GM18526 (cell line): ENCODE data around the gene AGPAT3.

ENCODE experiments used
- POLR2A ChIP-seq: IDR thresholded peaks from 3 replicates; pipeline ENCODE4 v1.6.1; 2011; ENCODE audit not compliant: insufficient read length; ENCODE audit errors: extremely low read depth

The AGPAT3 gene

DNA sequence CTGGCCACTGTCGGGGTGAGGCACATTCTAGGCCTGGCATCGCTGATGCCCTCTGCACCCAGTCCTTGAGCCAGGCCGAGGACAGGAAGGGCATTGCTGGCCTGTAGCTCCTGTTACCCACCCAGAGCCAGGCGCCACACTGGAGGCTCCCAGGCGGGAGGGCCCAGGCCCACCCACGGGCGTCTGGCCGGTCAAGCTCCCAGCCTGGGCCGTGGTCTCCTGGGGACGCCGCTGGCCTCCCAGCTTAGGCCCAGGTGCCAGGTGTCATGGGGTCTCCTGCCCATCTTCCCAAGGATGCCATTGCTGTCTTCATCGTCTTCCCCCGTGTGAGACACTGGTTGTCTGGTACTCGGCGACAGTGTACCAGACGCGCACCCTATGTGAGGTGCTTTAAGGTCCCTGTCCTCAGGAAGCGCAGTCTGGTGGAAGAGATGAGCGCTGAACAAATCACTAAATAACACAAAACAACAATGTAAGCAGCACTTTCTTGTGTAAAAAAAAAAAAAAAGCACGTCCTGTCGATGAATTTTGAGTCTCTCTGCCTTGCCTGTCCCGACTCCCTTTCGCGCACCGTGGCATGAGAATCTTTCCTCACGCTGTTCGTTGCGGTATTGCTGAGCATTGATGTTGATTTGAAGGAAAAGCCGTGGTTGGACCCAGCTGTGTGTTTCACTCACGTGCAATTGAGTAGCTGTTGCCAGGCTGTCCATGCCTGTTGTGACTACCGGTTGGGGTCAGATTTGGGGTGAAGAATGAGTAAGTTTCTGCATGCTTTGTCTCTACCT lies 120.1 kb downstream of the AGPAT3 start:
- TF ChIP-seq POLR2A = no peak

DNA sequence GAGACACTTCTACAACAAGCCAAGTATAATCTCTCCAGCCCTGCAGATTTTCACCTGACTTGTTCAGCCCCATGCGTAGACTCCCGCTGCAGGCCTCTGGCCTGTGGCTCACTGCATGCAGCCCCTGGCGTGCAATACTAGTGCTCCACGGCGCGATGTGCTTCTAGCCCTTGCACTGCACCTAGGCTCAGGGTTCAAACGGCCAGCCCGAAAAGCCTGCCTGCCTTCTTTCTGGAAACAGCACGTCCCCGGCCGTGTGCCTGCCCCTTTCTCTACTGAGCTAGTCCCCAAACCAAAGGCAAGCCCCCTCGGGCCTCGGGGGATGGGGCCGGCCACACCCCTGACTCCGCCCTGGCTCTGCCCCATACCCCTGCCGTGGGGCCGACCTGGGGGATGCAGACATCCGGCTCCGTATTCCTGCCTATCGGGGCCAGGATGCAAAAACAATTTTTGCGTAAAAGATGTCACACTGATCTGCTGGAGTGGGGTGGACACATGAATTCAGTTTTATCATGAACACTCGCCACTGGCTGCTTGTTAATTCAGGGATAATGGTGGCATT lies 120.7 kb downstream of the AGPAT3 start:
- TF ChIP-seq POLR2A = no peak

DNA sequence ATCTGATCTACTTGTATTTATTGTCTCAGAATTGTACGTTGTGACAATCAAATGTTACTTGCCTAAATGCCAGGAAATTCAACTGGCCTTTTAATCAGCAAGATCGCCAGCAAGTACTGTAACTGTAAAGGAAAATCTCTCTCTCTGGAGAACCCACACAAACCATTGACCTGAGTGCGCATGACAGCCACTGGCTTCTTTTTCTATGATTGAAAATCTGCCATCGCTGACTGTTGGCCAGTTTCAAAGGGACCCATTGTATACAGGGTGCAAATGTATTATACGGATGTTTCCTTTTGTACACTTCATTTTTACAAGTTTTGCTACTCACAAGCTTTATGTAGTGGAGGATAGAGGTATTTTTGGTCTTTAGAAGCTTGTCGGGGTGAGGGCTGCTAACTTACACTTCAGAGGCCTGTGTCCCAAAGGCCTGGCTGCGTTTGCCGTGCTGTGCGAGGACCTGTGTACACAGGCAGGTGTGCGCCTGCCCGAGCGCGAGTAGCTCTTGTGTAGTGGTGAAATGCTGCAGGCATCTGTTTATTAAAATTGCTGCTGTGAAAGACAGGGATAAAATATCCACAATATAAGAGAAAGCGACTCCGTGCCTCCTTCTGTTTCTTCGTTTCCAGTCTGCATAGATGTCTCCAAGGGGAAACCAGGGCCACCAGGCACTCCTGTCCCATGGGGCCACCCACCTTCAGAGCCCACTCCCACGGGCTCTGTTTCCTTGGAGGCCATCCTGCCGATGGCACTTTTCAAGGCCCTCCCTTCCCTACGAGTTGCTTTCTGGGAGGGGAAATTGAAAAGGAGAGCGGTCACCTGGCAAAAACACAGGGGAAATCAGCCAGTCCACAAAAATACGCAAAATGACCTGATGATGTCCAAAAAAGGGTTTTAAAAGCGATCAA lies 121.8 kb downstream of the AGPAT3 start:
- no peak for TF ChIP-seq POLR2A

DNA sequence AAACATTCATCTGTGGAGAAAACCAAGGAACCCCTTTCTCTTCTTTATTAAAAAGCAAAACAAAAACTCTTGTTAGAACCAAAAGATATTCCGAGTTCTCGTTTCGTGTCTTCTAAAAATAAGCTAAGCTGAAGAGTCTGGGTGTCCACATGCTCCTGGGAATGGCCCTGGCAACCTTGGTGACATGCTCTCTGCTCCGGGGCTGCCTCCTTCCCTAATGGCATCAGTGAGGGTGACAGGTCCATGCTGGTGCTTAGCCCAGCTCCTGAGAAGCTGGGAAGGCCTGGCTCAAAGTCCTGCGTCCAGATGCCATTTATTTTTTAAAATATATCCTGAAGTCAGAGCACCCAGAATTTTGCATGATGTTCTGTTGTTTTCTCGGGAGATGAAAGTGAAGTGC lies 122.5 kb downstream of the AGPAT3 start:
- no peak for TF ChIP-seq POLR2A

DNA sequence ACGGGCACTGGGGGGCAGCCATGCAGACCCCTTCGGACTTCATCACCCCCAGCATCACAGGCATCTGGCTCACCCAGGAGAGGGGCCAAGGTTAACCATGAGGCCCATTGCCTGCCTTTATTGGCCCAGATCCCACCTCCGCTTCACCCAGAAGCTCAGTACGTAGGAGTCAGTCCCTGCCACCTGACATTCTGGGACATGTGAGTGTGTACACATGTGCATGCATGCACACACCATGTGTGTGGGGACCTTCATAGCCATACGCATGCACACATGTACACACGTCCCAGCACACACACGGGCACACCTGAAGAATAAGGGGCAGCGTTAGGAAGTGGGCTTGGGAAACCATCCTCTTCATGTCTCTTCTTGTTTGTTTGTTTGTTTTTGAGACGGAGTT lies 123.0 kb downstream of the AGPAT3 start:
- no peak for TF ChIP-seq POLR2A

DNA sequence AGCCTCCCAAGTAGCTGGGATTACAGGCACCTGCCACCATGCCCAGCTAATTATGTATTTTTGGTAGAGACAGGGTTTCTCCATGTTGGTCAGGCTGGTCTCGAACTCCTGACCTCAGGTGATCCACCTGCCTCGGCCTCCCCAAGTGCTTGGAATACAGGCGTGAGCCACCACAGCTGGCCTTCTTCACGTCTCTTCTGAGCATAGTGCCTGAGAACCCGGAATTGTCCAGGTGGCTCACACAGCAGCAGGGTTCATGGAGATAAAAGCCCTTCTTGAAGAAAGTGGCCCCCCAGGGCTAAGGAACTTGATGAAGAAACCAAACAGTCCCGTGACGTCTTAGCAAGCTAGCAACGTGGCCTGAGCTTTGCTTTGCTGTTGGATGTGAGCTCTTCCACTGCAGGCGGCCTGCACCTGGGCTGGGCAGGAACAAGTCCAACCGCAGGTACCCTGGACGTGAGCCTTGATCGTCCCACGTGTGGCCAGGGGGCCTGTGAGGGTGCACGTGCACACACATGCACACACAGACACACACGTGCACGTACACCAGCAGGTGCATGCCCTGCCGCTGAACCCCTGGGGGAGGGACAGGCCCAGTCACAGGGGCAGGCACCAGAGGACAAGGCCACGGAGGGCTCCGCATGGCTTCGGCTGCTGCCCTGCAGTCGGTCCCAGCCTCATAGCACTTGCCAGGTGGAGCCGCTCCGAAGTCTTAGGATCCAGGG lies 123.6 kb downstream of the AGPAT3 start:
- TF ChIP-seq POLR2A = no peak

DNA sequence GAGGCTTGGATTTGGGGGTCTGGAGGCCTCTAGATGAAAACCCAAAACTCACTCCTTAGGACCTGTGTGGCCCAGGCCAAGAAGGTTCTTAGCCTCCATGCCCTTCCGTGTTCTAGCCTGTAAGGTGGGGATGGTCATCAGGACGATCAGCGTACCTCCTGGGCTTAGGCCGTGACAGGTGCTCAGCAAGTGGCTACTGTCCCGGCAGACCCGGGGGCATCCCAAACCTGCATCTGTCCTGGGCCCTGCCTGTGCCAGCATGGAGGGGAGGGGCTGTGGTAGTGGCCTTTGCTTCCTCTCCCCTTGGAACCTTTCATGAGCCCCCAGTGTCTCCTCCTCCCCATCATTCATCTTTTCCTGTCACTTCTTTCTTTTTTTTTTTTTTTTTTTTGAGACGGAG lies 124.4 kb downstream of the AGPAT3 start:
- TF ChIP-seq POLR2A = no peak

DNA sequence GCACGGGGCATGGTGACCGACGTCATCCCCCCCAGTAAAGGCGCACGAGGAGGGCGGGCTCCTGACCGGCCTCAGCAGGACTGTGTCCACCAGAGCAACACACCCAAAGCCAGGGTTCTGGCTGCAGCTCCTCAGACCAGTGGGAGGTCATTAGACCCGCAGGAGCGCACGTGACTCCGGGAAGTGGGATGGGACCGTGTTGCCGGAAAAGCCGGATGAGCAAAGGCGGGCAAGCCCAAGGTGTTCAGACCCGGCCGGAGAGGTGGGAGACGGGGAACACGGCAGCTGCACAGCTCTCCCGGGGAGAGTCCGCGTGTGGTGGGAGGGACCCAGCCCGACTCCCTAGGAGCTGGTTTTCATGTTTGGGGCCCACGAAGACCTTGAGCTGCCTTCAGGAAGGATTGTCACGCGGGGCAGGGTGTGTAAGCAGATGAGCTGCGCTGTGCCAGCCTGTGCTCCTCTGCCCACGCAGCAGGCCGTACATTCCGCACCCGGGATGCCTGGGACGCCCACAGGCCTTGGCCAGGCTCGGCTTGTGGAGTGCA lies 126.5 kb downstream of the AGPAT3 start:
- no peak for TF ChIP-seq POLR2A

DNA sequence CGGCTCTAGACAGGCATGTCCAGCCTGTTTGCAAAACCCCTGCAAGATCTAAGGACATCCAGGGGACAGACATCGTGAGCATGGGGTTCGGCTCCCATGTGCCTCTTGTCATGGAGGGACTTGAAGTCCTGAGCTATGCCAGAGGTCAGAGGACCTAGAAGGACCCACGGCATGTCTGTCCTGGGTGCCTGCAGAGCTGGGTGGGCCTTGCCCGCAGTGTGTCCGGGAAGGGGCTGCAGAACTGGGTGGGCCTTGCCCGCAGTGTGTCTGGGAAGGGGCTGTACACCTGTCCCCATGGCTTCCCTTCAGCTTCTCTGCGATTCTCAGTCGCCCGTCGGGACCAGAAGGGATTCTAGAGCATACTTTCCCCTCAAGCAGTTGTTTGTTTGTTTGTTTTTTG lies 127.1 kb downstream of the AGPAT3 start:
- no peak for TF ChIP-seq POLR2A

DNA sequence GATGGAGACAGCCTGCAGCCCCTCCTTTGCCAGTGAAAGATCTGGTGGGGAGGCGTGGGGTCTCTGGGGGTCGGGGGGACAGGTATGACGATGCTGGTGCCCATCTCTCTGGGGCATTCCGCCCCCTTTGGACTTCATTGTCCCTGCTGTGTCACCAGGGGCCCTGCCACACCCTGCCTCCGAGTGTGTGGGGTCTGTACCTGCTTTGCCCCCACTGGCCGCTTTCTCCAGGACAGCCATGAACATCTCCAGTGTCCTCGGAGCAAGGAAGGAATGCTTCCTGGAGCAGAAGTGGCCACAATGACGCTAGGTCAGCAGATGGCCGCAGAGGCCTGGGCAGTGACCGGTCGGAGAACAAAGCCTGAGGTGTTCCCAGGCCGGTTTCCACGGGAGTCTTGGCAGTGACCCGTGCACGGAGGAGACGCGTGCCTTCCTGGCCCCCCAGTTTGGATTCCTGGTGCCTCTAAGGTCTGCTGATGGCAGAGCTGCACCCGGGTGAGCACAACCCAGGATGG lies 128.5 kb downstream of the AGPAT3 start:
- TF ChIP-seq POLR2A = no peak

DNA sequence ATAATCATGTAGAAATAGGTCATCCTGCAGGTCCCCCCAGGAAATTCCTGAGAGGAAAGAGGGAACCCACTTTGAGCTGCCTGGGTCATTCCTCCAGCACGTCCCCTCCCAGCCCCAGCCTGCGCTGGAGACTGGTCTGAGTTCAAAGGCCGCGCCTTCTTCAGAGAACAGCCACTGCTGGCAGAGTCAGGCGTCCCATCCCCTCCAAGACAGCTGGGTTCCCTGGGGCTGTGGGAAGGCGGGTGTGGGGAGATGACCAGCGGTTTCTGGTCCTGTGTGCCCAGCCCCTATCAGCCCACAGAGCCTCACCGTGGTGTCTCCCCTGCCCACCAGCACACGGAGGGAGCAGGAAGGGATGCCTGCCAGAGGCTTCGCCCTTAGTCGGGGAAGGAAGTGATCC lies 129.1 kb downstream of the AGPAT3 start:
- TF ChIP-seq POLR2A = no peak

DNA sequence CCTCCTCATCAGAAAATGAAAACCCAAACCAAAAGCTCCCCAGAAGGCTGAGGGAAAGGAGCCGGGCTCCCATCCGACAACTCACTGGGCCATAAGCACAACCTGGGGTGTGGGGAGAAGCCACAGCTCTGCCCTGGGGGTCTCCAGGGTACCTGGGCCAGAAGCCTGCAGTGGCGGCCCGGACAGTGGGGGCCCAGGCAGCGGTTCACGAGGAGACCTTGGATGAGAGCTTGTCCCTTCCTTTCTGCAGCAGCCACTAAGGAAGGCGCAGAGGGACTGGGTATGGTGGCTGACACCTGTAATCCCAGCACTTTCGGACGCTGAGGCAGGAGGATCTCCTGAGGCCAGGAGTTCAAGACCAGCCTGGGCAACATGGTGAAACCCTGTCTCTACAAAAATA lies 129.6 kb downstream of the AGPAT3 start:
- no peak for TF ChIP-seq POLR2A

DNA sequence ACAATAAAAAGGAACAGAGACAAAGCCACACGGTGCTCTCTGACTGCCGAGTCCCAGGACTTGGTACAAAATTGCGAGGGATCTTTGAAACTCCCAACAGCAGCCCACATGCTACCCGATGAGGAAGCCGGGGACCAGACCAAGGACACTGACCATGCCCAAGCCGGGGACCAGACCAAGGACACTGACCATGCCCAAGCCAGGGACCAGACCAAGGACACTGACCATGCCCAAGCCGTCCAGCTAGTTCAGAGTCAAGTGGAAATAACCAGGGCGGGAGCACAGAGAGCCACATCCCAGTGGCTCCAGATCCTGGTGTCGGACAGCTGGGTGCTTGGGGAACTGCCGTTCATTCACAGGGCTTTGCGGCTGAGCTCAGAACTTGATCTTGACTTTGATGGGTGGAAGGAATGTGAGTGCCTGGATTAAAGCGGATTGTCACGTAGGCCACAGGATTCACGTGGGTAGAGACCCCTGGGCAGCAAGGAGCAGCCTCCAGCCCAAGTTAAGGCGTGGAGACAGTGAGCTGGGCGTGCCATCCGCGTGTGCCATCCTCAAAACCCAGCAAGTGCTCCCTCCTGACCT lies 130.6 kb downstream of the AGPAT3 start:
- no peak for TF ChIP-seq POLR2A
